K562 (cell line): ENCODE measurements around the gene AP1G2. TPM values are rescaled to one million over a fixed set of nuclear protein-coding genes. Genes with fewer than 3 reads are reported as not detected.

Experiments
- ATAC-seq: fragments of 200-7000 bp; cut with Tn5 transposase; 3 replicates; pipeline ENCODE4 v1.9.1; 2020; ENCODE audit warnings: moderate library complexity
- BruUV-seq: library from RNA; stranded (reverse); fragments of 400-500 nt; replicated peaks from 2 replicates; lab custom pipeline; 2021; lab: Mats Ljungman, UMichigan
- CTCF ChIA-PET: fragments of 300-600 bp; formaldehyde crosslinking; extraction: SDS; loops from one replicate; lab custom pipeline; 2021; ENCODE audit warnings: low intra/inter-chr PET ratio; lab: Yijun Ruan, JAX
- POLR2A ChIA-PET: fragments of 300-600, 350-650 bp; sonication (Branson Sonifier 250); formaldehyde crosslinking; extraction: SDS; loops from one replicate; lab custom pipeline; 2021; ENCODE audit warnings: antibody characterized with exemption, inconsistent platforms; lab: Yijun Ruan, JAX
- DNase-seq, 4 experiments: peaks; one replicate each; pipeline versions ENCODE4 v3.0.0 to v3.0.0-alpha.2; 2011 to 2018; ENCODE audit warnings: low spot score in 3 of 4, mixed read lengths in 3 of 4; ENCODE audit errors: extremely low read depth in 1 of 4
- FAIRE-seq: peaks from 2 replicates; lab custom pipeline; 2011; peaks lifted over from hg19 to GRCh38; lab: Jason Lieb, UNC
- H2AFZ ChIP-seq: 2 replicates; pipeline ENCODE4 v1.6.0; 2011; ENCODE audit warnings: low read depth, low read length, control low read depth, inconsistent platforms
- H3K27ac ChIP-seq: fragments of 200-600 bp; 3 replicates; pipeline ENCODE4 v1.8.0; 2011; ENCODE audit warnings: low read depth, mild to moderate bottlenecking, control low read depth, inconsistent platforms, low read length, moderate library complexity, mixed read lengths; ENCODE audit errors: extremely low read depth
- H3K27me3 ChIP-seq, 2 experiments: fragments of 300-600 bp in 1 of 2; 2 replicates in 1 of 2; 3 replicates in 1 of 2; pipeline versions ENCODE4 v1.6.0 to v1.8.0; 2011; ENCODE audit warnings: inconsistent platforms in 2 of 2, low read length in 2 of 2, mild to moderate bottlenecking in 1 of 2, mixed read lengths in 1 of 2, moderate library complexity in 1 of 2; ENCODE audit not compliant: control insufficient read depth in 2 of 2, insufficient read depth in 2 of 2
- H3K36me3 ChIP-seq: fragments of 300-600 bp; 3 replicates; pipeline ENCODE4 v1.8.0; 2011; ENCODE audit warnings: mild to moderate bottlenecking, low read length, inconsistent platforms; ENCODE audit not compliant: control insufficient read depth, insufficient read depth
- H3K4me1 ChIP-seq, 2 experiments: fragments of 200-600 bp in 1 of 2; replicated peaks in 1 of 2; 2 replicates in 1 of 2; 3 replicates in 1 of 2; pipeline versions ENCODE4 v1.5.1 to v1.8.0; 2011; ENCODE audit warnings: inconsistent platforms in 2 of 2, low read length in 2 of 2, mild to moderate bottlenecking in 1 of 2, mixed read lengths in 1 of 2, moderate library complexity in 1 of 2; ENCODE audit not compliant: control insufficient read depth in 2 of 2, insufficient read depth in 2 of 2
- H3K4me2 ChIP-seq: 2 replicates; pipeline ENCODE4 v1.6.1; 2011; ENCODE audit warnings: low read length, control low read depth, inconsistent platforms, mixed read lengths; ENCODE audit not compliant: insufficient read depth
- H3K4me3 ChIP-seq: fragments of 200-600 bp; sonication (generic), shearing (Covaris generic); 2 replicates; pipeline ENCODE4 v1.5.1; 2016; ENCODE audit warnings: control low read depth, inconsistent platforms
- H3K79me2 ChIP-seq: fragments of 200-600 bp; 3 replicates; pipeline ENCODE4 v1.8.0; 2011; ENCODE audit warnings: low read length, inconsistent platforms; ENCODE audit not compliant: control insufficient read depth, insufficient read depth
- H3K9ac ChIP-seq, 2 experiments: 2 replicates each; pipeline versions ENCODE4 v1.6.0 to v1.6.1; 2011; ENCODE audit warnings: low read depth in 2 of 2, low read length in 2 of 2, control low read depth in 1 of 2, inconsistent platforms in 1 of 2, mild to moderate bottlenecking in 1 of 2, mixed read lengths in 1 of 2; ENCODE audit not compliant: insufficient read depth in 1 of 2
- H3K9me1 ChIP-seq: one replicate; pipeline ENCODE4 v1.6.0; 2011; ENCODE audit warnings: inconsistent platforms, mild to moderate bottlenecking, low read length, moderate library complexity; ENCODE audit not compliant: control insufficient read depth, insufficient read depth
- H3K9me3 ChIP-seq: replicated peaks from 2 replicates; pipeline ENCODE4 v1.5.1; 2011; ENCODE audit warnings: low read depth, low read length, inconsistent platforms; ENCODE audit not compliant: control insufficient read depth, insufficient read depth
- H4K20me1 ChIP-seq: replicated peaks from 2 replicates; pipeline ENCODE4 v1.6.1; 2011; ENCODE audit warnings: low read length, inconsistent platforms, mixed read lengths; ENCODE audit not compliant: control insufficient read depth, insufficient read depth
- CTCF ChIP-seq, 3 experiments: IDR thresholded peaks in 2 of 3; conservative IDR thresholded peaks in 1 of 3; 2 replicates each; pipeline ENCODE4 v1.5.1; 2011 to 2012; ENCODE audit warnings: low read length in 3 of 3, mild to moderate bottlenecking in 3 of 3, control low read depth in 2 of 3, improper control_type of control experiment in 1 of 3, inconsistent platforms in 1 of 3, low read depth in 1 of 3, mixed read lengths in 1 of 3, moderate library complexity in 1 of 3; ENCODE audit not compliant: insufficient read depth in 2 of 3
- DNMT1 ChIP-seq: fragments of 450-650 bp; IDR thresholded peaks from 2 replicates; pipeline ENCODE4 v1.6.1; 2016; ENCODE audit warnings: antibody characterized with exemption, mild to moderate bottlenecking
- E2F1 ChIP-seq: sonication (generic); formaldehyde crosslinking; IDR thresholded peaks from 2 replicates; pipeline ENCODE4 v1.8.1; 2023; ENCODE audit warnings: mild to moderate bottlenecking, missing genetic modification reagents, moderate library complexity
- FIP1L1 ChIP-seq: fragments of 200-400 bp; formaldehyde crosslinking; IDR thresholded peaks from 2 replicates; pipeline ENCODE4 v1.6.1; 2018; ENCODE audit warnings: mild to moderate bottlenecking, low read depth, low read length; ENCODE audit not compliant: poor library complexity, severe bottlenecking
- GTF2B ChIP-seq: IDR thresholded peaks from 2 replicates; pipeline ENCODE4 v1.6.1; 2011; ENCODE audit not compliant: insufficient read length; ENCODE audit errors: extremely low read depth
- HDAC2 ChIP-seq: fragments of 450-650 bp; IDR thresholded peaks from 2 replicates; pipeline ENCODE4 v1.6.1; 2016; ENCODE audit warnings: mild to moderate bottlenecking
- HLTF ChIP-seq: fragments of 450-650 bp; IDR thresholded peaks from 2 replicates; pipeline ENCODE4 v1.6.1; 2016
- NR2C2 ChIP-seq, 2 experiments: fragments of 200-800 bp in 1 of 2; sonication (Bioruptor generic) in 1 of 2; sonication (generic) in 1 of 2; formaldehyde crosslinking in 1 of 2; IDR thresholded peaks; 2 replicates each; pipeline versions ENCODE4 v1.6.1 to v1.8.0; 2016 to 2022; ENCODE audit warnings: mild to moderate bottlenecking in 1 of 2, missing compliant biosample characterization in 1 of 2, missing genetic modification characterization in 1 of 2, missing genetic modification reagents in 1 of 2
- POLR2H ChIP-seq: IDR thresholded peaks from 2 replicates; pipeline ENCODE4 v1.6.1; 2016; ENCODE audit warnings: missing genetic modification characterization, low read depth, mild to moderate bottlenecking, control low read depth, missing compliant biosample characterization, moderate library complexity
- RBM34 ChIP-seq: fragments of 200-400 bp; formaldehyde crosslinking; IDR thresholded peaks from 2 replicates; pipeline ENCODE4 v1.6.1; 2018; ENCODE audit warnings: low read length, borderline replicate concordance; ENCODE audit not compliant: insufficient read depth
- SETDB1 ChIP-seq: IDR thresholded peaks from one replicate; pipeline ENCODE4 v1.6.1; 2012; ENCODE audit warnings: low read length, control low read depth, inconsistent platforms
- TAF7 ChIP-seq: fragments of 450-650 bp; IDR thresholded peaks from 2 replicates; pipeline ENCODE4 v1.6.1; 2016; ENCODE audit warnings: missing genetic modification characterization, missing compliant biosample characterization
- ZNF277 ChIP-seq: fragments of 250-450 bp; sonication (Bioruptor Pico); IDR thresholded peaks from 2 replicates; pipeline ENCODE4 v1.8.0; 2022; ENCODE audit warnings: inconsistent platforms, mild to moderate bottlenecking, moderate library complexity, borderline replicate concordance
- ZNF444 ChIP-seq: fragments of 250-450 bp; sonication (Bioruptor Pico); IDR thresholded peaks from 2 replicates; pipeline ENCODE4 v1.4.0; 2020; ENCODE audit warnings: mild to moderate bottlenecking, moderate library complexity
- ZNF584 ChIP-seq: fragments of 200-800 bp; sonication (Bioruptor generic); IDR thresholded peaks from 2 replicates; pipeline ENCODE4 v1.6.1; 2016; ENCODE audit warnings: low read depth, mild to moderate bottlenecking, missing genetic modification characterization, missing compliant biosample characterization
- ZNF586 ChIP-seq: fragments of 450-650 bp; formaldehyde crosslinking; conservative IDR thresholded peaks from 2 replicates; pipeline ENCODE4 v1.4.0; 2020; ENCODE audit warnings: mild to moderate bottlenecking, moderate library complexity
- WGBS: fragments of 100-300 bp; shearing (Covaris generic); methylation state at CpG from one replicate; pipeline ENCODE4 v1.1.6; 2016; ENCODE audit warnings: low coverage, mixed read lengths; ENCODE audit not compliant: insufficient coverage; ENCODE audit errors: missing lambda C conversion rate; 5-methylcytosine and 5-hydroxymethylcytosine counted together
- in situ Hi-C: fragments of 300-500 bp; cut with MboI; formaldehyde crosslinking; loops from 4 replicates; pipeline ENCODE4 v1.15.0; 2018; ENCODE audit warnings: inconsistent platforms, mixed read lengths
- intact Hi-C: fragments of 100-400 bp; cut with micrococcal nuclease; formaldehyde crosslinking; loops from 2 replicates; pipeline ENCODE4 v1.14.2; 2022
- polyA plus RNA-seq, 8 experiments: library from polyadenylated mRNA; depleted of rRNA in 4 of 8; stranded (reverse) in 5 of 8; unstranded in 3 of 8; fragments of >200 nt; fragmentation: Nextera tagmentation in 2 of 8; fragmentation: Illumina TruSeq in 1 of 8; extraction: Ambion mirVana in 2 of 8; extraction: Trizol in 1 of 8; gene quantifications; 2 replicates each; pipeline versions ENCODE4 v1.2.1 to v1.2.3, GENCODE V29; 2011 to 2014; ENCODE audit warnings: inconsistent platforms in 1 of 8, missing spikeins in 1 of 8
- total RNA-seq, 7 experiments: library from RNA; depleted of rRNA in 6 of 7; stranded (reverse); fragments of >200 nt in 6 of 7; fragmentation: Illumina TruSeq in 2 of 7; extraction: Trizol in 2 of 7; gene quantifications; 2 replicates each; pipeline versions ENCODE4 v1.2.1 to v1.2.3, GENCODE V29; 2011 to 2021; ENCODE audit warnings: low replicate concordance in 1 of 7

Gene AP1G2
- total and polyA plus RNA-seq, 9 of the 15 experiments (the other 6 are each of a cell fraction or from before 2014, with no cell fraction given), result 19.1 to 83.5 (median 33.3) TPM

GRCh38 chr14:23615856-23616255, 48.3 kb upstream of the AP1G2 start:
- Histone ChIP-seq H3K4me2 (no peak overlapping the region), H4K20me1 (no peaks in the 10 kb centered on the region), H3K9me1 (no peaks in the 10 kb centered on the region), H2AFZ (no peak overlapping the region), H3K36me3 (no peaks in the 10 kb centered on the region), H3K79me2 (no peaks in the 10 kb centered on the region), H3K4me1 (peaks cover 0 to 2% of the 10 kb centered on the region in 2 experiments; a peak in 1 of 5 replicates), H3K27ac (no peak overlapping the region), H3K4me3 (no peak overlapping the region), H3K27me3 (peaks cover 0 to 4% of the 10 kb centered on the region in 2 experiments; a peak in 1 of 5 replicates), H3K9ac (no peak overlapping the region), H3K9me3 (no peaks in the 10 kb centered on the region)
- POLR2A ChIA-PET, result no interaction called here
- ATAC-seq, result no peak
- TF ChIP-seq SETDB1 (no peak), ZNF444 (no peak), HDAC2 (no peak), E2F1 (no peak), NR2C2 (CRISPR knock-in tag; IDR thresholded peaks at IDR 0.05) (no peak), NR2C2 (tag; IDR thresholded peaks at IDR 0.05) (no peak), ZNF277 (CRISPR knock-in tag) (no peak), GTF2B (no peak), ZNF584 (CRISPR knock-in tag) (no peak), POLR2H (no peak), ZNF586 (CRISPR knock-in tag) (no peak), DNMT1 (no peak), CTCF (IDR thresholded peaks at IDR 0.05 in 2 of 3, conservative IDR thresholded peaks at IDR 0.05 in 1 of 3; ENCODE audit: insufficient read depth in 2 of 3, low read depth in 1 of 3, low read length in 3 of 3) (no peak), FIP1L1 (no peak), HLTF (no peak), TAF7 (tag) (no peak), RBM34 (no peak)
- intact Hi-C loops, result no loop called here
- 0% methylated on average over 5 of the region's 5 CpGs for WGBS
- no TSS peak for BruUV-seq
- CTCF ChIA-PET, result no interaction called here
- in situ Hi-C loops, result no loop called here
- no peak for FAIRE-seq
- DNase-seq, result no peak
